Breast epithelium (tissue), 4 donors: ENCODE measurements around the gene NFATC3. TPM values are rescaled to one million over a fixed set of nuclear protein-coding genes. Genes with fewer than 3 reads are reported as not detected.
"Not testable (repeated sequence)": the region's sequence is repeated elsewhere in the genome, so short reads cannot be mapped to it uniquely, and the experiment has no call there.

Experiments
- DNase-seq, 2 donors: peaks; one replicate each; pipeline ENCODE4 v3.0.0-alpha.2; 2019; ENCODE audit warnings: low spot score in 2 of 2
- H3K27ac ChIP-seq, 2 donors: fragments of 200-600 bp; sonication (generic) in 1 of 2; one replicate each; pipeline ENCODE4 v1.5.1; 2016 to 2019; ENCODE audit warnings: mild to moderate bottlenecking in 1 of 2
- H3K27me3 ChIP-seq, 2 donors: fragments of 200-600 bp; sonication (generic) in 1 of 2; one replicate each; pipeline versions ENCODE4 v1.5.1 to v1.6.0; 2017 to 2019; ENCODE audit warnings: control low read depth in 1 of 2, mild to moderate bottlenecking in 1 of 2
- H3K36me3 ChIP-seq: fragments of 200-600 bp; one replicate; pipeline ENCODE4 v1.5.1; 2019
- H3K4me1 ChIP-seq, 2 donors: fragments of 200-600 bp; sonication (generic); one replicate each; pipeline ENCODE4 v1.5.1; 2016 to 2019; ENCODE audit warnings: control low read depth in 1 of 2
- H3K4me3 ChIP-seq, 3 donors: fragments of 200-600 bp; sonication (generic); 1 replicate in 2 of 3; 2 replicates in 1 of 3; pipeline ENCODE4 v1.5.1; 2016 to 2019; ENCODE audit warnings: mild to moderate bottlenecking in 3 of 3, moderate library complexity in 2 of 3
- H3K9me3 ChIP-seq, 2 donors: fragments of 200-600 bp; sonication (generic) in 1 of 2; one replicate each; pipeline ENCODE4 v1.5.1; 2016 to 2019; ENCODE audit warnings: control low read depth in 1 of 2
- POLR2A ChIP-seq: fragments of 450-650 bp; IDR thresholded peaks from one replicate; pipeline ENCODE4 v1.6.1; 2016; ENCODE audit warnings: antibody characterized with exemption, mild to moderate bottlenecking, moderate library complexity
- POLR2AphosphoS5 ChIP-seq, 3 donors: sonication (generic); formaldehyde crosslinking; IDR thresholded peaks; one replicate each; pipeline ENCODE4 v1.6.1; 2017; ENCODE audit warnings: antibody characterized with exemption in 3 of 3
- intact Hi-C: fragments of 100-400 bp; cut with DNase I; formaldehyde crosslinking; loops from one replicate; pipeline ENCODE4 v1.15.1; 2023; ENCODE audit warnings: low total_unique reads
- total RNA-seq, 3 donors: library from RNA; depleted of rRNA; stranded (reverse); fragments of >200 nt; gene quantifications; one replicate each; pipeline ENCODE4 v1.1.0, GENCODE V29; 2016
- TF ChIP-seq, protein P1 (sequence below), 3 donors: fragments of 450-650 bp; IDR thresholded peaks; one replicate each; pipeline ENCODE4 v1.5.1; 2016 to 2017; ENCODE audit warnings: antibody characterized with exemption in 3 of 3, mild to moderate bottlenecking in 3 of 3, moderate library complexity in 3 of 3

Gene NFATC3
- total RNA-seq, 3 donors from 2014 or later, result 52.0 to 64.2 (median 60.6) TPM

DNA sequence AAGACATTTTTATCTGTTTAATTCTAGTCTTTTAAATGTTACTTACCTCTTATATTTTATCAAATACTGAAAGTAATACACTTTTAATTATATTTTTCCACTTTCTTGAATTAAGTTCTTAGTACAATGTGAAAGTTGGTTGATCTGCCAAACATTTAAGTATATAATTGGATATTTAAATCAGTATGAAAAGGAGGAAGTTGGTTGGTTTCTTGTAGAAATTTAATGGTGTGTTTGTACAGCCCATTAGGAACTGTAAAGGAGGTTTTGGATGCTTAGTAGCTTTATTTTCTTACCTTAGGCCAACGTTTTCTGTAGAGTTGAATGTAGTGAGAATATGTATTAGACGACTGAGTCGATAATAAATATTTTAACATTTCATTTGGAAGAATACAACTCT lies 5.4 kb downstream of the NFATC3 start:
- Histone ChIP-seq H3K4me1 (peaks cover 0 to 14% of the 10 kb centered on the region in 2 donors), H3K4me3 (no peak overlapping the region), H3K27me3 (no peaks in the 10 kb centered on the region), H3K27ac (no peak overlapping the region), H3K36me3 (no peaks in the 10 kb centered on the region), H3K9me3 (no peaks in the 10 kb centered on the region)
- intact Hi-C loops, result loop anchor here (5.0 kb wide), 1 partner anchor 573 kb away; no protein-coding TSS in a partner anchor
- no peak for DNase-seq
- TF ChIP-seq POLR2A, result no peak
- no peak for TF ChIP-seq POLR2AphosphoS5 (IDR thresholded peaks at IDR 0.05)
- TF ChIP-seq, protein P1, sequence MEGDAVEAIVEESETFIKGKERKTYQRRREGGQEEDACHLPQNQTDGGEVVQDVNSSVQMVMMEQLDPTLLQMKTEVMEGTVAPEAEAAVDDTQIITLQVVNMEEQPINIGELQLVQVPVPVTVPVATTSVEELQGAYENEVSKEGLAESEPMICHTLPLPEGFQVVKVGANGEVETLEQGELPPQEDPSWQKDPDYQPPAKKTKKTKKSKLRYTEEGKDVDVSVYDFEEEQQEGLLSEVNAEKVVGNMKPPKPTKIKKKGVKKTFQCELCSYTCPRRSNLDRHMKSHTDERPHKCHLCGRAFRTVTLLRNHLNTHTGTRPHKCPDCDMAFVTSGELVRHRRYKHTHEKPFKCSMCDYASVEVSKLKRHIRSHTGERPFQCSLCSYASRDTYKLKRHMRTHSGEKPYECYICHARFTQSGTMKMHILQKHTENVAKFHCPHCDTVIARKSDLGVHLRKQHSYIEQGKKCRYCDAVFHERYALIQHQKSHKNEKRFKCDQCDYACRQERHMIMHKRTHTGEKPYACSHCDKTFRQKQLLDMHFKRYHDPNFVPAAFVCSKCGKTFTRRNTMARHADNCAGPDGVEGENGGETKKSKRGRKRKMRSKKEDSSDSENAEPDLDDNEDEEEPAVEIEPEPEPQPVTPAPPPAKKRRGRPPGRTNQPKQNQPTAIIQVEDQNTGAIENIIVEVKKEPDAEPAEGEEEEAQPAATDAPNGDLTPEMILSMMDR (IDR thresholded peaks at IDR 0.05), result no peak

DNA sequence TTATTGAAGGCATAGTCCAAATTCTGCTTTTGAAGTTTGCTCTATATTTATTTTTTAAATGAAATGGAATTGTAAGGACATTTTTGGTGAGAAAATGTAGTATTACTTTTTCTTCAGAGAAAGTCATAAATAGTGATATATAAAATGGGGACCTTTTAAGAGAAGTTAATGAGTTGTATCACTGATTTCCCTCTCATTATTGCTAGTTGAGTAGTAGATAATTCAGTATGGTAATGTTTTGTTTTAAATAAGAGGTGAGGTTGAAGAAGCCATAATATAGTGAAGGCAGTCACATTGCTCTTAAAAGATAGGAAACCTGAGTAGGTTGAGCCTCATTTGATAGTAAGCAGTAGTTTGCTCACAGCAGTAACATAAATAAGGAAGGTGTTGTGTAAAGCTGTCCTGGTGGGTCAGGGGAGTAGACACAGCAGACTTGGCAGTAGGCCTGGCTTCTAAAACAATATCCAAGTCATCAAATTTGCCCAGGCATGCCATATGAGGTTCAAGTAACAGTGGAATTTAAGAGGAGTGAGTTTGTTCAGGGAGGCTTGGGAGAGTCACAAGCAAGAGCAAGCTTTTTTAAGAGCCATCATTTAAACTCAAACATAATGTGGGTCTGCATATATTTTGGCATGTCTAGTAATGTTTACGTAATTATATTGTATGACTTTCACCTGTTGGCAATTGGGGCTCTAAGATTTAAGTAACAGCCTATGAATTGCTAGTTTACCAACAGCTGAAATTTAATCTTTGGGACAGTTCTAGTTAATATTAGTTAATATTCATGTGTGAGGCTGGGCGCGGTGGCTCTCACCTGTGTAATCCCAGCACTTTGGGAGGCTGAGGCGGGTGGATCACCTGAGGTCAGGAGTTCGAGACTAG lies 6.5 kb downstream of the NFATC3 start:
- Histone ChIP-seq H3K4me1 (peaks cover 0 to 14% of the 10 kb centered on the region in 2 donors), H3K36me3 (no peaks in the 10 kb centered on the region), H3K4me3 (no peak overlapping the region), H3K9me3 (no peaks in the 10 kb centered on the region), H3K27me3 (no peaks in the 10 kb centered on the region), H3K27ac (peak overlapping the region; percentile 4 to 12)
- no peak for DNase-seq
- intact Hi-C loops, result loop anchor here (5.0 kb wide), 1 partner anchor 574 kb away; no protein-coding TSS in a partner anchor
- TF ChIP-seq, protein P1 (IDR thresholded peaks at IDR 0.05), result no peak
- TF ChIP-seq POLR2AphosphoS5 (IDR thresholded peaks at IDR 0.05) (no peak), POLR2A (no peak)

DNA sequence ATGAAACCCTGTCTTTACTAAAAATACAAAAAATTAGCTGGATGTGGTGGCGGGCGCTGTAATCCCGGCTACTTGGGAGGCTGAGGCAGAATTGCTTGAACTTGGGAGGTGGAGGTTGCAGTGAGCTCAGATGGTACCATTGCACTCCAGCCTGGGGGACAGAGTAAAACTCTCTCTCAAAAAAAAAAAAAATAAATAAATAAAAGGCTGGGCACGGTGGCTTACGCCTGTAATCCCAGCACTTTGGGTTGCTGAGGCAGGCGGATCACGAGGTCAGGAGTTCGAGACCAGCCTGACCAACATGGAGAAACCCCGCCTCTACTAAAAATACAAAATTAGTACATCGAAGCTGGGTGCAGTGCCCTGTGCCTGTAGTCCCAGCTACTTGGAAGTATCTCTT lies 7.1 kb downstream of the NFATC3 start:
- not testable (repeated sequence) for DNase-seq, H3K27me3 ChIP-seq, H3K4me3 ChIP-seq, H3K36me3 ChIP-seq, H3K9me3 ChIP-seq
- H3K4me1 ChIP-seq, result peaks cover 0 to 14% of the 10 kb centered on the region in 2 donors
- intact Hi-C loops, result loop anchor here (5.0 kb wide), 1 partner anchor 575 kb away; no protein-coding TSS in a partner anchor
- H3K27ac ChIP-seq, result peak overlapping the region; percentile 4 to 12

DNA sequence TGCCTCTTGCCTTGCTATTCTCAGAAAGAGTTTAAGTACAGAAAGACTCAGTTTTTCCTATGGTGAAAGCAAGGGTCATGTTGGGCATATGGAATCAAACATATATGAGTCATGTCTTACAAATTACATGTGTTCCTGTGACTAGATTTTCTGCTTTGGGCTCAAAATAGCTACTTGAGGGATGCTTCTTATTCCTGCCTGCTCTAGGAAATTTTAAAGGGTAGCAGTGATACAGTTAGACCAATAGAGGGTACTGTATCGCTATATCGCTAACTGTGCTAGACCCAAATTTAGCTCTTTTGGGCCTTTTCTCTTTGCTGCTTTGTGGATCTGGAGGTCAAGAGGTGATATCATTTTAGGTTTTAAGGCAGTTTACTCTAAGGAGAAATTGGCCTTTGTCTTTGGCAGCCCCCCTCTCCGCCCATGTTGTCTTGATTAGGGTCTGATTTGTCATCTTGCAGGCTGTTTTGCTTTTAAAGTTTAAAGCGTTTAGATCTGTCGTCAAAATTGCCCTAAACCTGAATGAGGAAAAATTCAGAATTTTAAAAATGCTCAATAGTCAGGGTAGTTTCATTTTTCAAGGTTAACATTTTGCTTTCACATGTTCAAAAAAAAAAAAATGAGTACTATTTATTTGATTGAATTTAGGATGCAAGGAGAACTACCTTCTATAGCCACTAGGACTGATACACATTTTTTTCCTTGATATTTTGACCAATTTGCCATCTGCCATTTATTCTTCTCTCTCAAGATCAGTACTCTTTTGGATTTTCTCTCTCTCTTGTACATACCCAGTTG lies 8.8 kb downstream of the NFATC3 start:
- TF ChIP-seq POLR2AphosphoS5 (IDR thresholded peaks at IDR 0.05) (no peak), POLR2A (no peak)
- TF ChIP-seq, protein P1 (IDR thresholded peaks at IDR 0.05), result peak in 2 of 3 donors; percentile 29 to 59
- H3K4me1 ChIP-seq, result peaks cover 0 to 8% of the 10 kb centered on the region in 2 donors
- no peak overlapping the region for H3K4me3 ChIP-seq
- H3K9me3 ChIP-seq, result no peaks in the 10 kb centered on the region
- H3K27ac ChIP-seq, result no peak overlapping the region
- H3K27me3 ChIP-seq, result no peaks in the 10 kb centered on the region
- intact Hi-C loops, result loop anchor here (5.0 kb wide), 1 partner anchor 577 kb away; no protein-coding TSS in a partner anchor
- no peak for DNase-seq
- no peaks in the 10 kb centered on the region for H3K36me3 ChIP-seq

DNA sequence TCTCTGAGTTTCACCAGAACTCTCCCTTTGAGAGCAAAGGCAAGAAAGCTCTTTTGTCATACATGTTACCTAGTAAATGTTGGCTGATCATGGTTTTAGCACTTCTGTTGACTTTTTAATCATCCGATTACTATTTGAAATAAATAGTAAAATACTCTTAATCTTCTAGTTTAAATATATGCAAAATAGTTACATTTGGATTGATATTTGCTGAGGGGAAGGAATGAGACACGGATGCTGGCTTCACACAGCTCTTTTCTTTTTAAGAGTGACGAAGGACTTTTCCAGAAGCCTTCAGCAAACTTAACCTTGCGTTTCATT lies 9.4 kb downstream of the NFATC3 start:
- TF ChIP-seq, protein P1 (IDR thresholded peaks at IDR 0.05), result no peak
- no peak for TF ChIP-seq POLR2A
- Histone ChIP-seq H3K27me3 (no peaks in the 10 kb centered on the region), H3K4me1 (peaks cover 0 to 8% of the 10 kb centered on the region in 2 donors), H3K4me3 (no peak overlapping the region), H3K27ac (no peak overlapping the region), H3K9me3 (no peaks in the 10 kb centered on the region), H3K36me3 (no peaks in the 10 kb centered on the region)
- DNase-seq, result no peak
- intact Hi-C loops, result loop anchor here (5.0 kb wide), 1 partner anchor 577 kb away; no protein-coding TSS in a partner anchor
